Measurements from ENCODE around the gene ADCY2.

DNA sequence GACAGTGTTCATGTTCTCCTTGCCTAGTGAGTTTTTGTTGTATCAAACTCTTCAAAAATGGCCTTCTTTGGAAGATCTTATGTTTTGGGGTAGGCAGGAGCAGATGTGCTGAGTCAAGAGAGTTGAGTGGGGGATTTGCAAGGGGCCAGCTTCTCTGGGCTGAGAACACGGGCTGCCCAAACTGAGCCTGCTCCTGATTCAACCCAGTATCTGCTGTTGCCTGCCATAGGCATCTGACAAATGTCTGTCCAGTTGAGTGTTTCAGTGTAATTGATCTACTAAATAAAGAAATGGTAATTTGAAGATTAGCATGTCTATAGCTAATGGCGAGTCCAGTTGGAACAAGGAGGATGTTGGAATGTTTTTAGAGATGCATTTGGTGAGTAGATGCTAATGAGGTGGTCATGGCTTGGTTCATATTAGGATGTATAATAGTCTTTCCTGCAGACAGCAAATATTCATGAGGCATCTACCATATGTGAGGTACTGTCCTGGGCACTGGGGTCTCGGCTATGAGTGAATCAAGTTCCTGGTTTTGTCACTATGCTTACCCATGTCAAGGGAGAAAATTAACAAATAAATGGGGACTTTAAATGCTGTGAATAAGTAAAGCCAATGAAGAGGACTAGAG, 119.5 kb downstream of the ADCY2 start:
- no peak for TF ChIP-seq RBAK (CRISPR knock-in tag; IDR thresholded peaks at IDR 0.05)
- TF ChIP-seq, protein P1, sequence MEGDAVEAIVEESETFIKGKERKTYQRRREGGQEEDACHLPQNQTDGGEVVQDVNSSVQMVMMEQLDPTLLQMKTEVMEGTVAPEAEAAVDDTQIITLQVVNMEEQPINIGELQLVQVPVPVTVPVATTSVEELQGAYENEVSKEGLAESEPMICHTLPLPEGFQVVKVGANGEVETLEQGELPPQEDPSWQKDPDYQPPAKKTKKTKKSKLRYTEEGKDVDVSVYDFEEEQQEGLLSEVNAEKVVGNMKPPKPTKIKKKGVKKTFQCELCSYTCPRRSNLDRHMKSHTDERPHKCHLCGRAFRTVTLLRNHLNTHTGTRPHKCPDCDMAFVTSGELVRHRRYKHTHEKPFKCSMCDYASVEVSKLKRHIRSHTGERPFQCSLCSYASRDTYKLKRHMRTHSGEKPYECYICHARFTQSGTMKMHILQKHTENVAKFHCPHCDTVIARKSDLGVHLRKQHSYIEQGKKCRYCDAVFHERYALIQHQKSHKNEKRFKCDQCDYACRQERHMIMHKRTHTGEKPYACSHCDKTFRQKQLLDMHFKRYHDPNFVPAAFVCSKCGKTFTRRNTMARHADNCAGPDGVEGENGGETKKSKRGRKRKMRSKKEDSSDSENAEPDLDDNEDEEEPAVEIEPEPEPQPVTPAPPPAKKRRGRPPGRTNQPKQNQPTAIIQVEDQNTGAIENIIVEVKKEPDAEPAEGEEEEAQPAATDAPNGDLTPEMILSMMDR (CRISPR knock-in tag; IDR thresholded peaks at IDR 0.05): no peak
- TF ChIP-seq U2AF2 (IDR thresholded peaks at IDR 0.05; ENCODE audit: low read depth, low read length): no peak
- no peak for TF ChIP-seq CREB1 (IDR thresholded peaks at IDR 0.05)
- no peak for TF ChIP-seq CREB1 (CRISPR knock-in tag; IDR thresholded peaks at IDR 0.05)
- TF ChIP-seq HOMEZ (CRISPR knock-in tag; IDR thresholded peaks at IDR 0.05; ENCODE audit: low read depth): no peak
- TF ChIP-seq POLR2AphosphoS5 (IDR thresholded peaks at IDR 0.05; ENCODE audit: low read depth, low read length): no peak
- TF ChIP-seq ATF7-NPFF (CRISPR knock-in tag; IDR thresholded peaks at IDR 0.05; ENCODE audit: low read depth): no peak
- no peak for TF ChIP-seq HNRNPH1 (optimal IDR thresholded peaks at IDR 0.05; ENCODE audit: low read depth, low read length)
- TF ChIP-seq SRF (IDR thresholded peaks at IDR 0.05; ENCODE audit: low read depth, low read length): no peak
